GM12873 (cell line): ENCODE measurements around the gene FBXW9.

Source experiments
- TF ChIP-seq, protein P1 (sequence below): IDR thresholded peaks from 2 replicates; pipeline ENCODE4 v1.5.1; 2012; ENCODE audit warnings: low read depth, mild to moderate bottlenecking, moderate library complexity, low read length, control low read depth; ENCODE audit not compliant: insufficient read depth; ENCODE audit errors: missing control alignments

FBXW9 gene

DNA sequence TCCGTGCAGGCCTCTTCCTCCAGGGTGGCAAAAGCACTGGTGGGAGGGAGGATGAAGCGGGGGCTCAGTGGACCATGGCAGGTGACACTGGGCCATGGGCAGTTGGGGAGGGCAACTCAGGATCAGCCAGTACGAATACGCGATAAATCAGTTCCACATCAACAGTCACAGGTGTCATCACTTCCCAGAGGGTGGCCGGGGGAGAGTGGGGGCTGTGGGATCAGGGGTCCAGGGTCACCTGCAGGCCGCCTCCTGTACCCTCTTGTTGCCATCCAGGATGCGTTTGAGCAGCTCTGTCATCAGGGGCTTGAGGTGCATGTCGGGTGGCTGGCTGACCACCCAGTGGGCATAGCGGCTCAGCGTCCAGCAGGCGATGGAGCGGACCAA is 9.9 kb upstream of the FBXW9 start:
- TF ChIP-seq, protein P1, sequence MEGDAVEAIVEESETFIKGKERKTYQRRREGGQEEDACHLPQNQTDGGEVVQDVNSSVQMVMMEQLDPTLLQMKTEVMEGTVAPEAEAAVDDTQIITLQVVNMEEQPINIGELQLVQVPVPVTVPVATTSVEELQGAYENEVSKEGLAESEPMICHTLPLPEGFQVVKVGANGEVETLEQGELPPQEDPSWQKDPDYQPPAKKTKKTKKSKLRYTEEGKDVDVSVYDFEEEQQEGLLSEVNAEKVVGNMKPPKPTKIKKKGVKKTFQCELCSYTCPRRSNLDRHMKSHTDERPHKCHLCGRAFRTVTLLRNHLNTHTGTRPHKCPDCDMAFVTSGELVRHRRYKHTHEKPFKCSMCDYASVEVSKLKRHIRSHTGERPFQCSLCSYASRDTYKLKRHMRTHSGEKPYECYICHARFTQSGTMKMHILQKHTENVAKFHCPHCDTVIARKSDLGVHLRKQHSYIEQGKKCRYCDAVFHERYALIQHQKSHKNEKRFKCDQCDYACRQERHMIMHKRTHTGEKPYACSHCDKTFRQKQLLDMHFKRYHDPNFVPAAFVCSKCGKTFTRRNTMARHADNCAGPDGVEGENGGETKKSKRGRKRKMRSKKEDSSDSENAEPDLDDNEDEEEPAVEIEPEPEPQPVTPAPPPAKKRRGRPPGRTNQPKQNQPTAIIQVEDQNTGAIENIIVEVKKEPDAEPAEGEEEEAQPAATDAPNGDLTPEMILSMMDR, result no peak

DNA sequence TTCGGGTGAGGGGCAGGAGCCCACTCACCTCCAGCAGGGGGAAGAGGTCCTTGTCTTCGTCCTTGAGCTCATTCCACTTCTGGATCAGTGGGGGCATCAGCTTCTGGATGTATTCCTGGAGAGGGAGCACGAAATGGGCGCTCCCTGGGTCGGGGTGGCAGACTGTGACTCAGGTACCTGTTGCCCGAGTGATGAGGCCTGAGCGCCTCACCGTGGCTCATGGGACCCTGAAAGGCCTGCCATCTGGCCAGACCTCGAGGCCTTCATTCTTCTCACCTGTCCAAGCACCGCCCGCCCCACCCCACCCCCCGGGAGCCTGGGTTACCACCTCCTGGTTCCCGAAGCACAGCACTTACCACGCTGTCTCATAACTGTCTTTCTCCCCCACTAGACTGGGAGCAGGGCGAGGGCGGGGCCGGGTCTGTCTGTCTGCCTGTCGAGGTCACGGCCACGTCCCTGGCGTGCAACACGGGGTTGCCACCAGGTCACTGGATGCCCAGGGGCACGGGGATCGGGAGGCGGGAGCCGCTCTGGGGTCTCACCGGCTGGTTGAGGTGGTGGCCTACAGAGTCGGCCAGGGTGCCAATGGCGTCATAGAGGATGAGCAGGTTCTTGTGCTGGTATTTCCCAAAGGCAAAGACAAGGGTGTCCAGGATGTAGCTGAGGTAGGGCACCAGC is 9.4 kb upstream of the FBXW9 start:
- TF ChIP-seq, protein P1, result no peak

DNA sequence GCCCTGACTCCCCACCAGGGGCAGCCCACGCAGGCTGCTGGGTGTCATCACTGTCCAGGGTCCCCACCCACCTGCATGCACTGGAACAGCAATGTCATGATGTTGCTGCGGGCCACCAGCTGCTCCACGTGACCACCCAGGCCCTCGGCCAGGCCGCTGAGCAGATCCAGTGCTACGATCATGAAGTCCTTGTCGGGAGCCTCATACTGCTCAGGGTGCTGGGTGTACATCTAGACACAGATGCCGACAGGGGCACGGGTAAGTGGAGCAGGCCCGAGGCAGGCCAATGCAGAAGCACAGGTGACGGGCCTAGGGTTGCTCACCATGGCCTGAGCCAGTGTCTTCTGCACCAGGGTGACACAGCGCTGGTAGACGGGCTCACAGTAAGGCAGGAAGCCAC is 8.7 kb upstream of the FBXW9 start:
- TF ChIP-seq, protein P1, result no peak

DNA sequence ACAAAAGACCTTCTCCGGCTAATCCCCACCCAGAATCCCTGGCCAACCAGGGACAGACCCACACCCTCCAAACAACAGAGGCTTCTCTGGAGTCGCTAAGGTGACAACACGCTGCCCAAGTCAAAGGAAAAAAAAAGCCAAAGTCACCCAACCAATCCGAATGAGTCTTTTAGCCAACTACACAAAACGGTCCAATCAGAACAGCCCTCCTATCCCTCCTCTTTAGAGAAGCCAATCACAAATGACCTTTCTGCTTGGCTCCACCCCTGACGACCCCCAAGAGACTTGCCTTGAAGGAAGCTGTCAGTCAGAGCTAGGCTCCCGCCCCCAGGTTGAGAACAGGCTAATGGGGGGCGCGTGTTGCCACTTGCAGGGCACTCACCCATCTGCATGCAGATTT is 6.6 kb upstream of the FBXW9 start:
- TF ChIP-seq, protein P1, result no peak

DNA sequence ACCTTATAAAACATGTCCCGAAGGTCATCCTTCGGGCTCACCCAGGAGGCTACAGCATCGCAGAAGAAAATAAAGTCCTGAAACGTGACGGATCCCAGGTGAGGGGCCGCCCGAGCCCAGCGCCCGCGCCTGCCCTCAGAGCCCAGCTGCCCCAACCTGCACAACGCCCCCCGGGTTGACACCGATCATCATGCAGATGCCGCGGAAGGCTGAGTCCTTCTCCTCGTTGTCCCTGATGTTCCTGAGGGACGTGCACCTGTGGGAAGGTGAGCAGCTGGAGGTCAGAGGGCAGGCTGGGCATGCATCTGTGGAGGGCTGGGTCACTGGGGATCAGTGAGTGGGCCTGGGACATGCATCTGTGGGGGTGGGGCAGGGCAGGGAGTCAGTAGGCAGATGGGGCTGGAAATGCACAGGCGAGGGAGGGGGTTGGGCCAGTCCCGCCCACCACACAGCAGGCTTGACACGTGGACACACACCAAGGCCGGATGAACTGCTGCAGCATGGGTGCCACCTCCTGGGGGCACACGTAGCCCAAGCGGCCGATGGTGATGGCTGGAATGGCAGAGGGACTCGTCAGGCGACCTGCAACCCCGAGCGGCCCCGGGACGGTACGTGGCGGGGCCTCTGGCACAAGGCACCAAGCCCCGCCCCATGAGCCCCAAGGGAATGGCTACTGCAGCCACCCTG is 5.3 kb upstream of the FBXW9 start:
- TF ChIP-seq, protein P1, result no peak

DNA sequence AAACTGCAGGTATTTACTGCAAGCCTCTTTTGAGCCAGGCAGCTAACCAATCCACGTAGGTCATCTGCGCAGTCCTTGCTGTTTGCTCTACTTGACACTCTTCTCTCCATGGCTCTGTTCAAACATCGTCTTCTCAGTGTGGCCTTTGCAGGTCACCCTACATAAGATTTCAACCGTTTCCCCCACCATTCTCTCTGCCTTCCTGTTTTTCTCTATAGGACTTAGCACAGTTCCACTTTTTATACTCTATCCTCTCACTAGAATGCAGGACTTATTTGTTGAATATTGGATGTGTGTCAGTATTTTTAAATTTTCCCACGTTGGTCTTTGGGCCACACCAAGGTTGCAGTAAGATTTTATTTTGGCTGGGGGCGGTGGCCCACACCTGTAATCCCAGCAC is 1.7 kb upstream of the FBXW9 start:
- TF ChIP-seq, protein P1, result no peak

DNA sequence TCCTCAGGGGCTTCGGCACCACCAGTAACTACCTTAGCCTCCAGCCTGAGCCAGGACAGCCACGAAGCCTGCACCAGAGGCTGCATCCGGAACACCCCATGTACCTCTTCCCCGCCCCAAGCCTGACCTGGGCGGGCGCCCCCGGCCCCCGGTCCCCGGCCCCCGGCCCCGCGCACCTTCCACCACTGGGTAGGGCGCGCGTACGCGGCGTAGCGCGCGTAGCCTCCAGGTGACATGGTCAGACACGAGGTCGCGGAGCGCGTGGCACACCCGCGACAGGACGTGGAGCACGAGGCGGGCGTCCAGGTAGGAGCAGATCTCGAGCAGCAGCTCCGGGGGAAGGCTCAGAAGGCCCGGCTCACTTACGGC is 450 bp downstream of the FBXW9 start:
- TF ChIP-seq, protein P1, result no peak
